K562 (cell line): ENCODE measurements around the gene WDR19.

ENCODE experiments used
- ATF1 ChIP-seq, 2 experiments: fragments of 450-650 bp in 1 of 2; IDR thresholded peaks; 2 replicates each; pipeline ENCODE4 v1.6.1; 2016; ENCODE audit warnings: missing compliant biosample characterization in 1 of 2, missing genetic modification characterization in 1 of 2
- CSDE1 ChIP-seq, 2 experiments: fragments of 450-650 bp; IDR thresholded peaks; 2 replicates each; pipeline ENCODE4 v1.6.1; 2016; ENCODE audit warnings: mild to moderate bottlenecking in 1 of 2
- ELF4 ChIP-seq: fragments of 450-650 bp; formaldehyde crosslinking; IDR thresholded peaks from 2 replicates; pipeline ENCODE4 v1.4.0; 2022; ENCODE audit warnings: missing genetic modification characterization
- FOXM1 ChIP-seq, 2 experiments: fragments of 450-650 bp in 1 of 2; sonication (generic) in 1 of 2; formaldehyde crosslinking in 1 of 2; IDR thresholded peaks; 2 replicates each; pipeline versions ENCODE4 v1.6.1 to v1.9.0; 2017 to 2022; ENCODE audit warnings: low read depth in 2 of 2, mild to moderate bottlenecking in 2 of 2, missing genetic modification reagents in 1 of 2, moderate library complexity in 1 of 2
- FOXP1 ChIP-seq: sonication (generic); formaldehyde crosslinking; IDR thresholded peaks from 2 replicates; pipeline ENCODE4 v1.8.0; 2022; ENCODE audit warnings: mild to moderate bottlenecking, missing genetic modification reagents
- GATA2 ChIP-seq: sonication (generic); formaldehyde crosslinking; IDR thresholded peaks from 2 replicates; pipeline ENCODE4 v1.4.0; 2020; ENCODE audit warnings: mild to moderate bottlenecking, missing genetic modification reagents
- HNRNPLL ChIP-seq: fragments of 200-400 bp; formaldehyde crosslinking; IDR thresholded peaks from 2 replicates; pipeline ENCODE4 v1.6.1; 2017; ENCODE audit warnings: low read length, low read depth, mild to moderate bottlenecking; ENCODE audit not compliant: poor library complexity, severe bottlenecking
- MECOM ChIP-seq: fragments of 250-450 bp; sonication (Bioruptor Pico); IDR thresholded peaks from 2 replicates; pipeline ENCODE4 v1.8.0; 2022; ENCODE audit warnings: inconsistent platforms
- POLR2A ChIP-seq: fragments of 450-650 bp; conservative IDR thresholded peaks from 2 replicates; pipeline ENCODE4 v1.6.1; 2016
- TAF1 ChIP-seq: IDR thresholded peaks from 2 replicates; pipeline ENCODE4 v1.6.1; 2011; ENCODE audit warnings: mild to moderate bottlenecking, low read length, moderate library complexity; ENCODE audit not compliant: insufficient read depth, control insufficient read depth, severe bottlenecking; ENCODE audit errors: extremely low read depth
- ZBTB1 ChIP-seq: sonication (generic); formaldehyde crosslinking; IDR thresholded peaks from 2 replicates; pipeline ENCODE4 v1.8.1; 2023; ENCODE audit warnings: missing genetic modification reagents, low read depth, mild to moderate bottlenecking, borderline replicate concordance
- ZNF436 ChIP-seq: fragments of 250-450, 450-650 bp; sonication (Bioruptor Pico); formaldehyde crosslinking; IDR thresholded peaks from 2 replicates; pipeline ENCODE4 v1.7.0; 2020; ENCODE audit warnings: mild to moderate bottlenecking

DNA sequence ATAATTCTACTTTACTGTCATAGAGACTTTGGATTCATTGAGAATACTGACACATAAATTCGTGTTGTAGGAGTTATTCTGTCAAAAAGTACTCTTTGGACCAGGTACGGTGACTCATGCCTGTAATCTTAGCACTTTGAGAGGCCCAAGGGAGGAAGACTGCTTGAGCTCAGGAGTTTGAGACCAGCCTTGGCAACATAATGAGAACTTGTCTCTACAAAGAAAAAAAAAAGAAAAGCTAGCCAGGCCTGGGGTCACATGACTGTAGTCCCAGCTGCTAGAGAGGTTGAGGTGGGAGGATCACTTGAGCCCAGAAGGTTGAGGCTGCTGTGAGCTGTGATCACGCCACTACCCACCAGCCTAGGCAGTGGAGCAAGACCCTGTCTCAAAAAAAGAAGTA is 54.9 kb downstream of the WDR19 start:
- TF ChIP-seq POLR2A (no peak), TAF1 (no peak), FOXM1 (IDR thresholded peaks at IDR 0.05; ENCODE audit: low read depth) (no peak), FOXM1 (CRISPR knock-in tag; IDR thresholded peaks at IDR 0.05; ENCODE audit: low read depth) (no peak), HNRNPLL (no peak), GATA2 (CRISPR knock-in tag) (no peak), MECOM (CRISPR knock-in tag) (no peak), FOXP1 (CRISPR knock-in tag) (no peak), ZBTB1 (CRISPR knock-in tag) (no peak), ATF1 (CRISPR knock-in tag; IDR thresholded peaks at IDR 0.05) (no peak), ATF1 (tag; IDR thresholded peaks at IDR 0.05) (no peak), ELF4 (no peak), CSDE1 (IDR thresholded peaks at IDR 0.05) (no peak), ZNF436 (CRISPR knock-in tag) (no peak)
